ENCODE data around the gene TEX44. TPM values are rescaled to one million over a fixed set of nuclear protein-coding genes. Genes with fewer than 3 reads are reported as not detected.

TEX44 gene
- total RNA-seq (not detected), polyA plus RNA-seq (not detected)
- long read RNA-seq, donor 1: 0 reads
- long read RNA-seq, donor 2: 0 reads
- long read RNA-seq, donor 3: 0 reads

DNA sequence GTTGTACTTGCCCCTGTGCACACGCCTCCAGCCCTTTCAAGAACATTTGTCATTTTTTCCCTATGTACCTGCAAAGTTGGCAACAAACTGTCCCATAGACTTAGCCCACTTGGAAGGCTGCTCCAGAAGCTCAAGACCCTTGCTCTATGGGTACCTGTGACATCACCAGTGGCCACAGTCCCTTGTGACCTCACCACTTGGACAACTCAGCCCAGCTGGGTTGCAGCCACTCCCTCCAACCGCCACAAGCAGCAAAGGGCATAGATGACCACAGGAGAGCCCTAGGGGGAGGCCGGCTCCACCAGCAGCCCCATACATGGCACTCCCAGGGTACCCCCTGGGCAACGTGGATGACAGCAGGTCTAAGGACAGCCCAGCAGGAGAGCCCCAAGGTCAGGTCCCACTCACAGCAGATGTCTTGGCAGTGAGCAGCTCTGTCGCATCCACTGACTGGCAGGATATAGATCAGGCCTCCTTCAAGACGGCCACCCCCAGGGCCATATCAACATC lies at the start of gene TEX44:
Gene TEX44, plus strand, starts transcription at position 229 of the 510 bp plus-strand sequence. Its CDS starts 88 bp downstream, at position 317.
- H3K4me1 ChIP-seq: peaks cover 0 to 6% (median 0%) of the 10 kb centered on the region in 12 donors
- DNase-seq (peak in 2 of 5 donors; percentile 4 to 50), ATAC-seq (no peak)
- no peaks in the 10 kb centered on the region for H3K9me3 ChIP-seq
- H3K27ac ChIP-seq: no peak within 1 kb of the TSS
- no peak within 1 kb of the TSS for H3K4me3 ChIP-seq
- no peaks in the 10 kb centered on the region for H3K27me3 ChIP-seq
- WGBS, 4 donors: 72 to 82% (median 77%) methylated on average over 4 to 6 of the region's 6 CpGs
- no peaks in the 10 kb centered on the region for H3K36me3 ChIP-seq
- no peak for TF ChIP-seq POLR2A (IDR thresholded peaks at IDR 0.05)
- intact Hi-C loops (cut with DNase I): loop anchor here in 1 of 10 donors (10.0 kb wide), 1 partner anchor 68 kb away; no protein-coding TSS in a partner anchor

DNA sequence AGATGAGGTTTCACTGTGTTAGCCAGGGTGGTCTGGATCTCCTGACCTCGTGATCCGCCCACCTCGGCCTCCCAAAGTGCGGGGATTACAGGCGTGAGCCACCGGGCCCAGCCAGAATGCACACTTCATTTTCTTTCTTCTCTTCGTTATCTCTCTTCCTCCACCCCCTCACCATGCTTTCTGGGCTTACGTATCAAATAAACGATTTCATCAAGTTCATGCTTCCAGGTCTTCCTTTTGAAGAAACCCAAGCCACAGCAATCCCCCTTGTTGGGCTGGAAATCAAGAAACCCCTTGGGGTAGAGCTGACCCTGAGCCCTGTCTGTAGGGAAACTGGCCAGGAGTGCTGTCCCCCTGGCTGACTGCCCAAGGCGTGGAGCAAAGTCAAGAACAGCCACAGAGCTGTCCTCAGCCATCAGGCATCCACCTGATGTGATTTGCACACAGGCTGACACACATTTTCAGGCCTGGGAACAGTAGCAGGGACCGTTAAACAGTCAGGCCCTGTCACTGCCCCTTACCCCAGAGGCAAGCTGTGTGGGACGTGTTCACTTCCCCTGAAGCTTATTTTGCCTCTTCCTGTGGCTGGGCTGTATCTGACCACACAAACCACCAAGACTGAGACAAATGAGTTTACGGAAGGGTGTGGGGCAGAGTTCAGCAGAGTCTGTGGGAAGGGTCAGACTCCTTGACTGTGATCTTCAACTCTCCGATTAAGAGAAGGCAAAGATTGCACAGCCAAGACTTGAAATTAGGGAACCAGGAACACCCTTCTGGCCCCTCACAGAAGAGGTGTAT lies 47.4 kb upstream of the TEX44 start:
- intact Hi-C loops (cut with DNase I): no loop called here
- Histone ChIP-seq H3K27me3 (peaks cover 0 to 46% (median 0%) of the 10 kb centered on the region in 9 donors), H3K27ac (peak overlapping the region; percentile 30 to 85 (median 60)), H3K9me3 (peaks cover 0 to 18% (median 7%) of the 10 kb centered on the region in 12 donors), H3K4me3 (peak overlapping the region in 1 of 12 donors; percentile 15), H3K4me1 (peaks cover 0 to 32% (median 22%) of the 10 kb centered on the region in 12 donors), H3K36me3 (no peaks in the 10 kb centered on the region)
- WGBS, 4 donors: 24 to 29% (median 28%) methylated on average over 14 of the region's 14 CpGs
- TF ChIP-seq, protein P1, sequence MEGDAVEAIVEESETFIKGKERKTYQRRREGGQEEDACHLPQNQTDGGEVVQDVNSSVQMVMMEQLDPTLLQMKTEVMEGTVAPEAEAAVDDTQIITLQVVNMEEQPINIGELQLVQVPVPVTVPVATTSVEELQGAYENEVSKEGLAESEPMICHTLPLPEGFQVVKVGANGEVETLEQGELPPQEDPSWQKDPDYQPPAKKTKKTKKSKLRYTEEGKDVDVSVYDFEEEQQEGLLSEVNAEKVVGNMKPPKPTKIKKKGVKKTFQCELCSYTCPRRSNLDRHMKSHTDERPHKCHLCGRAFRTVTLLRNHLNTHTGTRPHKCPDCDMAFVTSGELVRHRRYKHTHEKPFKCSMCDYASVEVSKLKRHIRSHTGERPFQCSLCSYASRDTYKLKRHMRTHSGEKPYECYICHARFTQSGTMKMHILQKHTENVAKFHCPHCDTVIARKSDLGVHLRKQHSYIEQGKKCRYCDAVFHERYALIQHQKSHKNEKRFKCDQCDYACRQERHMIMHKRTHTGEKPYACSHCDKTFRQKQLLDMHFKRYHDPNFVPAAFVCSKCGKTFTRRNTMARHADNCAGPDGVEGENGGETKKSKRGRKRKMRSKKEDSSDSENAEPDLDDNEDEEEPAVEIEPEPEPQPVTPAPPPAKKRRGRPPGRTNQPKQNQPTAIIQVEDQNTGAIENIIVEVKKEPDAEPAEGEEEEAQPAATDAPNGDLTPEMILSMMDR (IDR thresholded peaks at IDR 0.05): no peak
- no peak for TF ChIP-seq POLR2A (IDR thresholded peaks at IDR 0.05)
- ATAC-seq (peak; percentile 19 to 87 (median 78)), DNase-seq (peak in 4 of 5 donors; percentile 44 to 73 (median 66))

DNA sequence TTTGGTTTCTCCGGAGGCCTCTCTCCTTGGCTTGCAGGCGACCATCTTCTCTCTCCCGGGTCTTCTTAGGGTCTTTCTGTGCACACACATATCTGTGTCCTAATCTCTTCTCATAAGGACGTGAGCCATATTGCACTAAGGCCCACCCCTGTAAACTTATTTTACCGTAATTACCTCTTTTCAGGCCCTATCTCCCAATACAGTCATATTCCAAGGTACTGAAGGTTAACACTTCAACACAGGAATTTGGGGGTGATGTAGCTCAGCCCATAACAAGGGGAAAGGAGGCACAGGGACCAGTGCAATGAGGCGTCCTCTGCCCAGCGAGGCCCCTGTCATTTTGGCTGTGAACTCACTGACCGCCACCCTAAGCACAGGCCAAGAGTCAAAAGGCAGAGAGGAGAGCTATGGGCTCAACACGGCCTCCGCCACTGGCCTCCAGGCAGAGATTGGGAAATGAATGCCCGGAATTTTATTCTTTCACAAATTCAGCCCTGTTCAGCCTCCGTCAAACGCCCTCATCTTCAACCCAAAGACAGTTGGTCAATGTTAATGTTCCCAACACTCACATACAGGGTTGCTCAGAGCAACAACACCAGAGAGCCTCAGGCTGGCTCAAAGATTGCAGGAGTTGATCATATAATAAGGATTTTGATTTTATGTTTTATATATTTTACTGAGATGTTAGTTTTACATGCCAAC lies 46.5 kb upstream of the TEX44 start:
- DNase-seq (peak in 1 of 5 donors; percentile 1), ATAC-seq (no peak)
- Histone ChIP-seq H3K27me3 (peaks cover 0 to 45% (median 0%) of the 10 kb centered on the region in 9 donors), H3K36me3 (no peaks in the 10 kb centered on the region), H3K27ac (peak overlapping the region in 11 of 12 donors; percentile 30 to 85 (median 60)), H3K4me1 (peaks cover 0 to 32% (median 22%) of the 10 kb centered on the region in 12 donors), H3K9me3 (peaks cover 0 to 18% (median 7%) of the 10 kb centered on the region in 12 donors), H3K4me3 (no peak overlapping the region)
- intact Hi-C loops (cut with DNase I): no loop called here
- no peak for TF ChIP-seq POLR2A (IDR thresholded peaks at IDR 0.05)
- TF ChIP-seq, protein P1 (IDR thresholded peaks at IDR 0.05): no peak
- 80 to 86% (median 82%) methylated on average over 13 of the region's 13 CpGs for WGBS, 4 donors

DNA sequence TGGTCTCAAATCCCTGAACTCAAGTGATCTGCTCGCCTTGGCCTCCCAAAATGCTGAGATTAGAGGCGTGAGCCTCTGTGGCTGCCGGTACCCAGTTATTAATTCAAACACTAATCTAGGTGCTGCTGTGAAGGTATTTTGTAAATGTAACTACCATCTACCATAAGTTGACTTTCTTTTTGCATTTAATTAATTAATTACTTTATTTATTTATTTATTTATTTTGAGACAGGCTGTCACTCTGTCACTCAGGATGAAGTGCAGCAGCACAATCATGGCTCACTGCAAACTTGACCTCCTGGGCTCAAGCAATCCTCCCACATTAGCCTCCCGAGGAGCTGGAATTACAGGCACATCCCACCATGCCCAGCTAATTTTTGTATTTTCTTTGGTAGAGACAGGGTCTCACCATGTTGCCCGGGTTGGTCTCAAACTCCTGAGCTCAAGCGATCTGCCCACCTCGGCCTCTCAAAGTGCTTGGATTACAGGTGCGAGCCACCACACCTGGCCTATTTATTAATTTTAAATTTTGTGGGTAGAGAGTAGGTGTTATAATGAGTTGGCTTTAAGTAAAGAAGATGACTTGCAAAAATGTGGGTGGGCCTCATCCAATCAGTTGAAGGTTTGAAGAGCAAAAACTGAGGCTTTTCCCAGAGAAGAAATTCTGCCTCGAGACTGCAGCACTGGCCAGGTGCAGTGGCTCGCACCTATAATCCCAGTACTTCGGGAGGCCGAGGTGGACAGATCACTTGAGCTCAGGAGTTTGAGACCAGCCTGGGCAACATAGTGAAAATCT lies 45.2 kb upstream of the TEX44 start:
- ATAC-seq: no peak
- intact Hi-C loops (cut with DNase I): no loop called here
- no peak overlapping the region for H3K4me3 ChIP-seq
- TF ChIP-seq POLR2A (IDR thresholded peaks at IDR 0.05): no peak
- TF ChIP-seq, protein P1 (IDR thresholded peaks at IDR 0.05): no peak
- peaks cover 0 to 21% (median 14%) of the 10 kb centered on the region in 12 donors for H3K4me1 ChIP-seq
- H3K9me3 ChIP-seq: peaks cover 0 to 20% (median 10%) of the 10 kb centered on the region in 12 donors
- WGBS, 4 donors: 93 to 99% (median 96%) methylated on average over 12 of the region's 12 CpGs
- no peak for DNase-seq
- H3K27ac ChIP-seq: no peak overlapping the region
- no peaks in the 10 kb centered on the region for H3K36me3 ChIP-seq
- peaks cover 0 to 32% (median 0%) of the 10 kb centered on the region in 9 donors for H3K27me3 ChIP-seq
